GM12878 (cell line): ENCODE data around the gene PRKAG2. TPM values are rescaled to one million over a fixed set of nuclear protein-coding genes. Genes with fewer than 3 reads are reported as not detected.

ENCODE experiments used
- ATAC-seq: fragments of 200-7000 bp; cut with Tn5 transposase; 3 replicates; pipeline ENCODE4 v1.9.1; 2020; ENCODE audit warnings: mild to moderate bottlenecking, moderate library complexity
- BruUV-seq: library from RNA; stranded (reverse); fragments of 400-500 nt; replicated peaks from 2 replicates; lab custom pipeline; 2021; lab: Mats Ljungman, UMichigan
- CTCF ChIA-PET: fragments of 300-600 bp; sonication (Branson Sonifier 250); formaldehyde crosslinking; extraction: SDS; loops from one replicate; lab custom pipeline; 2021; ENCODE audit warnings: inconsistent platforms; lab: Yijun Ruan, JAX
- POLR2A ChIA-PET: fragments of 350-600 bp; formaldehyde crosslinking; extraction: SDS; loops from one replicate; lab custom pipeline; 2021; ENCODE audit warnings: inconsistent platforms; lab: Charles Lee
- RAD21 ChIA-PET: fragments of 300-600 bp; sonication (Branson Sonifier 250); formaldehyde crosslinking; loops from one replicate; lab custom pipeline; 2023; ENCODE audit warnings: antibody characterized with exemption; ENCODE audit not compliant: unreplicated experiment; lab: Charles Lee
- SMC1A ChIA-PET: fragments of 300-600 bp; sonication (Branson Sonifier 250); formaldehyde crosslinking; loops from one replicate; lab custom pipeline; 2023; ENCODE audit not compliant: unreplicated experiment, uncharacterized antibody; lab: Charles Lee
- DNase-seq: peaks from one replicate; pipeline ENCODE4 v3.0.0-alpha.2; 2011; ENCODE audit warnings: low read depth, low spot score
- FAIRE-seq: peaks from 3 replicates; lab custom pipeline; 2011; peaks lifted over from hg19 to GRCh38; lab: Jason Lieb, UNC
- H2AFZ ChIP-seq: 2 replicates; pipeline ENCODE4 v1.6.0; 2011; ENCODE audit warnings: low read depth, low read length, control low read depth; ENCODE audit not compliant: control insufficient read depth
- H3K27ac ChIP-seq: 2 replicates; pipeline ENCODE4 v1.5.1; 2011; ENCODE audit warnings: control low read depth; ENCODE audit not compliant: control insufficient read depth, insufficient read depth
- H3K27me3 ChIP-seq, 2 experiments: replicated peaks in 1 of 2; 2 replicates each; pipeline versions ENCODE4 v1.6.0 to v1.6.1; 2011; ENCODE audit warnings: low read length in 1 of 2; ENCODE audit not compliant: control insufficient read depth in 2 of 2, insufficient read depth in 2 of 2
- H3K36me3 ChIP-seq, 2 experiments: 2 replicates each; pipeline ENCODE4 v1.5.1; 2011; ENCODE audit warnings: low read length in 1 of 2; ENCODE audit not compliant: control insufficient read depth in 2 of 2, insufficient read depth in 2 of 2
- H3K4me1 ChIP-seq: 2 replicates; pipeline ENCODE4 v1.6.1; 2011; ENCODE audit warnings: mild to moderate bottlenecking, low read length, moderate library complexity, mixed read lengths; ENCODE audit not compliant: control insufficient read depth, insufficient read depth
- H3K4me2 ChIP-seq: 2 replicates; pipeline ENCODE4 v1.6.0; 2011; ENCODE audit warnings: control low read depth; ENCODE audit not compliant: control insufficient read depth, insufficient read depth
- H3K4me3 ChIP-seq: fragments of 200-600 bp; sonication (generic); 2 replicates; pipeline ENCODE4 v1.5.1; 2016
- H3K79me2 ChIP-seq: 2 replicates; pipeline ENCODE4 v1.6.0; 2011; ENCODE audit warnings: low read length; ENCODE audit not compliant: control insufficient read depth, insufficient read depth
- H3K9ac ChIP-seq: 2 replicates; pipeline ENCODE4 v1.8.0; 2011; ENCODE audit warnings: low read length, control low read depth, mixed read lengths; ENCODE audit not compliant: control insufficient read depth, insufficient read depth
- H3K9me3 ChIP-seq: replicated peaks from 3 replicates; pipeline ENCODE4 v1.5.1; 2011; ENCODE audit warnings: mild to moderate bottlenecking, low read length; ENCODE audit not compliant: control insufficient read depth, insufficient read depth
- H4K20me1 ChIP-seq: 2 replicates; pipeline ENCODE4 v1.6.0; 2011; ENCODE audit not compliant: control insufficient read depth, insufficient read depth
- CBFB ChIP-seq: IDR thresholded peaks from 2 replicates; pipeline ENCODE4 v1.6.1; 2016; ENCODE audit warnings: antibody characterized with exemption, low read depth
- EED ChIP-seq: sonication (generic); IDR thresholded peaks from 2 replicates; pipeline ENCODE4 v1.6.1; 2016; ENCODE audit warnings: antibody characterized with exemption, low read depth
- IRF4 ChIP-seq: IDR thresholded peaks from 2 replicates; pipeline ENCODE4 v1.6.1; 2011; ENCODE audit warnings: low read depth, low read length
- KLF5 ChIP-seq: fragments of 450-650 bp; IDR thresholded peaks from 2 replicates; pipeline ENCODE4 v1.6.1; 2014; ENCODE audit warnings: mild to moderate bottlenecking; ENCODE audit not compliant: partially characterized antibody
- MEF2A ChIP-seq: IDR thresholded peaks from 2 replicates; pipeline ENCODE4 v1.6.1; 2011; ENCODE audit warnings: low read depth, mild to moderate bottlenecking, low read length, moderate library complexity; ENCODE audit not compliant: insufficient read depth
- POLR2A ChIP-seq: IDR thresholded peaks from 2 replicates; pipeline ENCODE4 v1.6.1; 2011; ENCODE audit warnings: low read depth, mild to moderate bottlenecking, low read length
- RCOR1 ChIP-seq: conservative IDR thresholded peaks from 2 replicates; pipeline ENCODE4 v1.6.1; 2012; ENCODE audit warnings: low read depth, low read length, improper control_type of control experiment
- SMC3 ChIP-seq: IDR thresholded peaks from 2 replicates; pipeline ENCODE4 v1.6.1; 2011; ENCODE audit warnings: low read length, improper control_type of control experiment, borderline replicate concordance
- SREBF2 ChIP-seq: IDR thresholded peaks from 2 replicates; pipeline ENCODE4 v1.6.1; 2012; ENCODE audit warnings: mild to moderate bottlenecking, low read length
- STAT3 ChIP-seq: IDR thresholded peaks from 2 replicates; pipeline ENCODE4 v1.6.1; 2011; ENCODE audit warnings: low read depth, low read length, improper control_type of control experiment
- WGBS: methylation state at CpG from one replicate; pipeline ENCODE4 v1.1.6; 2016; ENCODE audit warnings: low lambda C conversion rate; ENCODE audit not compliant: insufficient replicate concordance, insufficient coverage; ENCODE audit errors: missing lambda C conversion rate; 5-methylcytosine and 5-hydroxymethylcytosine counted together
- in situ Hi-C: fragments of 300-500 bp; cut with MboI; formaldehyde crosslinking; loops from 9 replicates; pipeline ENCODE4 v1.14.3; 2018; ENCODE audit warnings: mixed read lengths
- intact Hi-C: fragments of 100-400 bp; cut with micrococcal nuclease; formaldehyde crosslinking; loops from one replicate; pipeline ENCODE4 v1.14.2; 2022; ENCODE audit not compliant: unreplicated experiment
- polyA plus RNA-seq, 11 experiments: library from polyadenylated mRNA; depleted of rRNA in 4 of 11; unstranded in 6 of 11; stranded (reverse) in 5 of 11; fragments of >200 nt; fragmentation: Nextera tagmentation in 4 of 11; fragmentation: Illumina TruSeq in 1 of 11; extraction: Ambion mirVana in 4 of 11; extraction: Trizol in 1 of 11; gene quantifications; 1 replicate in 1 of 11; 2 replicates in 10 of 11; pipeline versions ENCODE4 v1.2.1 to v1.2.3, GENCODE V29; 2011 to 2016; ENCODE audit warnings: inconsistent platforms in 2 of 11, missing spikeins in 2 of 11, low read depth in 1 of 11
- total RNA-seq, 4 experiments: library from RNA; depleted of rRNA in 3 of 4; stranded (reverse); fragments of >200 nt in 3 of 4; fragmentation: Illumina TruSeq in 1 of 4; extraction: Trizol in 1 of 4; gene quantifications; 2 replicates each; pipeline versions ENCODE4 v1.2.1 to v1.2.3, GENCODE V29; 2013 to 2021
- TF ChIP-seq, protein P1 (sequence below), 3 experiments: IDR thresholded peaks in 2 of 3; conservative IDR thresholded peaks in 1 of 3; 2 replicates each; pipeline ENCODE4 v1.5.1; 2011; ENCODE audit warnings: low read depth in 3 of 3, low read length in 3 of 3, mild to moderate bottlenecking in 3 of 3, control low read depth in 2 of 3, moderate library complexity in 2 of 3, inconsistent platforms in 1 of 3, mixed read lengths in 1 of 3; ENCODE audit not compliant: control insufficient read depth in 2 of 3, insufficient read depth in 1 of 3; ENCODE audit errors: extremely low read depth in 1 of 3
- TF ChIP-seq, protein P2 (sequence below): fragments of 450-650 bp; IDR thresholded peaks from 2 replicates; pipeline ENCODE4 v1.6.1; 2017; ENCODE audit warnings: antibody characterized with exemption, mild to moderate bottlenecking, moderate library complexity
- TF ChIP-seq, protein P3 (sequence below): fragments of 450-650 bp; conservative IDR thresholded peaks from 2 replicates; pipeline ENCODE4 v1.6.1; 2017; ENCODE audit warnings: mild to moderate bottlenecking, moderate library complexity
- TF ChIP-seq, protein P4 (sequence below): fragments of 450-650 bp; IDR thresholded peaks from 2 replicates; pipeline ENCODE4 v1.6.1; 2017; ENCODE audit warnings: low read depth, mild to moderate bottlenecking, moderate library complexity

Gene PRKAG2
- total and polyA plus RNA-seq, 10 of the 15 experiments (the other 5 are each of a cell fraction or from before 2014, with no cell fraction given): 3.4 to 8.9 (median 6.8) TPM

DNA sequence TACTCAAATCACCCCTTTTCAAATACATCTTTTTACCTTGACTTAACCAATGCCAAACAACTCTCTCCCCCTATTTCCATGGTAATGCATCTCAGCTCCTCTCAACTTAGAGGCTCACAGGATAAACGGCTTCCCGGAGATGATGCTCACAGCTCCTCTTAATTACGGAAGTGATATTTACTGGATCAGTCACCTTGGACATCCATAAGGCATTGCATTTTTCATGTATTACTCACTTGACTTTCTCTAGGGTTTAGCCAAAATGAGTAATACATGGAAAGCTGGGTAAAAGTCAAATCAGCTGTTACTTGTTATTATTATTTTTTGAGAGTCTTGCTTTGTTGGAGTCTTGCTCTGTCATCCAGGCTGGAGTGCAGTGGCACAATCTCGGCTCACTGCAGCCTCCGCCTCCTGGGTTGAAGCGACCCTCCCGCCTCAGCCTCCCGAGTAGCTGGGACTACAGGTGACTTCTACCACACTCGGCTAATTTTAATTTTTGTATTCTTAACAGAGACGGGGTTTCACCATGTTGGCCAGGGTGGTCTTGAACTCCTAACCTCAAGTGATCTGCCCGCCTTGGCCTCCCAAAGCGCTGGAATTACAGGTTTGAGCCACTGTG lies 283.9 kb downstream of the PRKAG2 start:
- no peaks in the 10 kb centered on the region for H4K20me1 ChIP-seq
- H3K79me2 ChIP-seq: no peaks in the 10 kb centered on the region
- WGBS: 95% methylated on average over 12 of the region's 12 CpGs
- no peak overlapping the region for H2AFZ ChIP-seq
- DNase-seq: no peak
- CTCF ChIA-PET: interaction anchor here (3.0 kb wide), 1 partner anchor 38 kb away, joined by 9 read pairs; no protein-coding TSS in a partner anchor
- peaks cover 16% of the 10 kb centered on the region for H3K4me1 ChIP-seq
- POLR2A ChIA-PET: no interaction called here
- ATAC-seq: no peak
- H3K36me3 ChIP-seq: peaks cover 0 to 2% of the 10 kb centered on the region in 2 experiments; a peak in 2 of 4 replicates
- no peak for FAIRE-seq
- H3K27me3 ChIP-seq: no peaks in the 10 kb centered on the region
- BruUV-seq: no TSS peak
- H3K4me2 ChIP-seq: no peak overlapping the region
- intact Hi-C loops (no loop called here), in situ Hi-C loops (no loop called here)
- no peak overlapping the region for H3K9ac ChIP-seq
- H3K4me3 ChIP-seq: no peak overlapping the region
- H3K27ac ChIP-seq: no peak overlapping the region
- SMC1A ChIA-PET: no interaction called here
- H3K9me3 ChIP-seq: no peaks in the 10 kb centered on the region; the same call in 2 of the 3 replicates
- RAD21 ChIA-PET: no interaction called here
- TF ChIP-seq IRF4: no peak
- no peak for TF ChIP-seq RCOR1
- TF ChIP-seq, protein P1, sequence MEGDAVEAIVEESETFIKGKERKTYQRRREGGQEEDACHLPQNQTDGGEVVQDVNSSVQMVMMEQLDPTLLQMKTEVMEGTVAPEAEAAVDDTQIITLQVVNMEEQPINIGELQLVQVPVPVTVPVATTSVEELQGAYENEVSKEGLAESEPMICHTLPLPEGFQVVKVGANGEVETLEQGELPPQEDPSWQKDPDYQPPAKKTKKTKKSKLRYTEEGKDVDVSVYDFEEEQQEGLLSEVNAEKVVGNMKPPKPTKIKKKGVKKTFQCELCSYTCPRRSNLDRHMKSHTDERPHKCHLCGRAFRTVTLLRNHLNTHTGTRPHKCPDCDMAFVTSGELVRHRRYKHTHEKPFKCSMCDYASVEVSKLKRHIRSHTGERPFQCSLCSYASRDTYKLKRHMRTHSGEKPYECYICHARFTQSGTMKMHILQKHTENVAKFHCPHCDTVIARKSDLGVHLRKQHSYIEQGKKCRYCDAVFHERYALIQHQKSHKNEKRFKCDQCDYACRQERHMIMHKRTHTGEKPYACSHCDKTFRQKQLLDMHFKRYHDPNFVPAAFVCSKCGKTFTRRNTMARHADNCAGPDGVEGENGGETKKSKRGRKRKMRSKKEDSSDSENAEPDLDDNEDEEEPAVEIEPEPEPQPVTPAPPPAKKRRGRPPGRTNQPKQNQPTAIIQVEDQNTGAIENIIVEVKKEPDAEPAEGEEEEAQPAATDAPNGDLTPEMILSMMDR (IDR thresholded peaks at IDR 0.05 in 2 of 3, conservative IDR thresholded peaks at IDR 0.05 in 1 of 3; ENCODE audit: control insufficient read depth in 2 of 3, extremely low read depth in 1 of 3, insufficient read depth in 1 of 3, low read depth in 3 of 3, low read length in 3 of 3): no peak
- TF ChIP-seq, protein P2, sequence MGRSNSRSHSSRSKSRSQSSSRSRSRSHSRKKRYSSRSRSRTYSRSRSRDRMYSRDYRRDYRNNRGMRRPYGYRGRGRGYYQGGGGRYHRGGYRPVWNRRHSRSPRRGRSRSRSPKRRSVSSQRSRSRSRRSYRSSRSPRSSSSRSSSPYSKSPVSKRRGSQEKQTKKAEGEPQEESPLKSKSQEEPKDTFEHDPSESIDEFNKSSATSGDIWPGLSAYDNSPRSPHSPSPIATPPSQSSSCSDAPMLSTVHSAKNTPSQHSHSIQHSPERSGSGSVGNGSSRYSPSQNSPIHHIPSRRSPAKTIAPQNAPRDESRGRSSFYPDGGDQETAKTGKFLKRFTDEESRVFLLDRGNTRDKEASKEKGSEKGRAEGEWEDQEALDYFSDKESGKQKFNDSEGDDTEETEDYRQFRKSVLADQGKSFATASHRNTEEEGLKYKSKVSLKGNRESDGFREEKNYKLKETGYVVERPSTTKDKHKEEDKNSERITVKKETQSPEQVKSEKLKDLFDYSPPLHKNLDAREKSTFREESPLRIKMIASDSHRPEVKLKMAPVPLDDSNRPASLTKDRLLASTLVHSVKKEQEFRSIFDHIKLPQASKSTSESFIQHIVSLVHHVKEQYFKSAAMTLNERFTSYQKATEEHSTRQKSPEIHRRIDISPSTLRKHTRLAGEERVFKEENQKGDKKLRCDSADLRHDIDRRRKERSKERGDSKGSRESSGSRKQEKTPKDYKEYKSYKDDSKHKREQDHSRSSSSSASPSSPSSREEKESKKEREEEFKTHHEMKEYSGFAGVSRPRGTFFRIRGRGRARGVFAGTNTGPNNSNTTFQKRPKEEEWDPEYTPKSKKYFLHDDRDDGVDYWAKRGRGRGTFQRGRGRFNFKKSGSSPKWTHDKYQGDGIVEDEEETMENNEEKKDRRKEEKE: no peak
- no peak for TF ChIP-seq CBFB
- TF ChIP-seq STAT3: no peak
- TF ChIP-seq POLR2A: no peak
- TF ChIP-seq SREBF2: no peak
- TF ChIP-seq, protein P3, sequence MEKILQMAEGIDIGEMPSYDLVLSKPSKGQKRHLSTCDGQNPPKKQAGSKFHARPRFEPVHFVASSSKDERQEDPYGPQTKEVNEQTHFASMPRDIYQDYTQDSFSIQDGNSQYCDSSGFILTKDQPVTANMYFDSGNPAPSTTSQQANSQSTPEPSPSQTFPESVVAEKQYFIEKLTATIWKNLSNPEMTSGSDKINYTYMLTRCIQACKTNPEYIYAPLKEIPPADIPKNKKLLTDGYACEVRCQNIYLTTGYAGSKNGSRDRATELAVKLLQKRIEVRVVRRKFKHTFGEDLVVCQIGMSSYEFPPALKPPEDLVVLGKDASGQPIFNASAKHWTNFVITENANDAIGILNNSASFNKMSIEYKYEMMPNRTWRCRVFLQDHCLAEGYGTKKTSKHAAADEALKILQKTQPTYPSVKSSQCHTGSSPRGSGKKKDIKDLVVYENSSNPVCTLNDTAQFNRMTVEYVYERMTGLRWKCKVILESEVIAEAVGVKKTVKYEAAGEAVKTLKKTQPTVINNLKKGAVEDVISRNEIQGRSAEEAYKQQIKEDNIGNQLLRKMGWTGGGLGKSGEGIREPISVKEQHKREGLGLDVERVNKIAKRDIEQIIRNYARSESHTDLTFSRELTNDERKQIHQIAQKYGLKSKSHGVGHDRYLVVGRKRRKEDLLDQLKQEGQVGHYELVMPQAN: no peak
- TF ChIP-seq SMC3: no peak
- TF ChIP-seq MEF2A: no peak
- no peak for TF ChIP-seq EED
- TF ChIP-seq, protein P4, sequence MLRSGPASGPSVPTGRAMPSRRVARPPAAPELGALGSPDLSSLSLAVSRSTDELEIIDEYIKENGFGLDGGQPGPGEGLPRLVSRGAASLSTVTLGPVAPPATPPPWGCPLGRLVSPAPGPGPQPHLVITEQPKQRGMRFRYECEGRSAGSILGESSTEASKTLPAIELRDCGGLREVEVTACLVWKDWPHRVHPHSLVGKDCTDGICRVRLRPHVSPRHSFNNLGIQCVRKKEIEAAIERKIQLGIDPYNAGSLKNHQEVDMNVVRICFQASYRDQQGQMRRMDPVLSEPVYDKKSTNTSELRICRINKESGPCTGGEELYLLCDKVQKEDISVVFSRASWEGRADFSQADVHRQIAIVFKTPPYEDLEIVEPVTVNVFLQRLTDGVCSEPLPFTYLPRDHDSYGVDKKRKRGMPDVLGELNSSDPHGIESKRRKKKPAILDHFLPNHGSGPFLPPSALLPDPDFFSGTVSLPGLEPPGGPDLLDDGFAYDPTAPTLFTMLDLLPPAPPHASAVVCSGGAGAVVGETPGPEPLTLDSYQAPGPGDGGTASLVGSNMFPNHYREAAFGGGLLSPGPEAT: no peak
- TF ChIP-seq KLF5: no peak
